Naive thymus-derived CD4-positive, alpha-beta T cell (primary cell): ENCODE measurements around the gene ARHGAP18. TPM values are rescaled to one million over a fixed set of nuclear protein-coding genes. Genes with fewer than 3 reads are reported as not detected.

Experiments used
- ATAC-seq: fragments of 150-1000 bp; cut with Tn5 transposase; 2 replicates; pipeline ENCODE4 v1.10.0; 2021; ENCODE audit warnings: mild to moderate bottlenecking, moderate library complexity
- CTCF ChIA-PET: fragments of 350-600 bp; sonication (Branson Sonifier 250); formaldehyde crosslinking; loops from one replicate; lab custom pipeline; 2021; ENCODE audit warnings: antibody characterized with exemption; lab: Charles Lee
- POLR2A ChIA-PET: fragments of 350-600 bp; sonication (Branson Sonifier 250); formaldehyde crosslinking; loops from one replicate; lab custom pipeline; 2021; ENCODE audit warnings: antibody characterized with exemption, inconsistent platforms; lab: Charles Lee
- DNase-seq, 9 donors: peaks; one replicate each; pipeline versions ENCODE4 v3.0.0 to v3.0.0-alpha.2; 2020 to 2022; ENCODE audit warnings: mixed read lengths in 1 of 9
- H3K27ac ChIP-seq: one replicate; pipeline ENCODE4 v1.7.0; 2013; ENCODE audit warnings: mild to moderate bottlenecking, low read depth, low read length, moderate library complexity
- H3K27me3 ChIP-seq, 2 donors: one replicate each; pipeline ENCODE4 v1.7.0; 2013; ENCODE audit warnings: low read length in 2 of 2, mild to moderate bottlenecking in 2 of 2, moderate library complexity in 2 of 2; ENCODE audit not compliant: control insufficient read depth in 2 of 2, insufficient read depth in 2 of 2
- H3K36me3 ChIP-seq, 3 experiments: 1 replicate in 2 of 3; 2 replicates in 1 of 3; pipeline ENCODE4 v1.7.0; 2013; ENCODE audit warnings: low read length in 3 of 3, mild to moderate bottlenecking in 3 of 3, moderate library complexity in 1 of 3; ENCODE audit not compliant: insufficient read depth in 3 of 3, control insufficient read depth in 2 of 3
- H3K4me1 ChIP-seq, 2 donors: one replicate each; pipeline ENCODE4 v1.7.0; 2013; ENCODE audit warnings: low read length in 2 of 2, mild to moderate bottlenecking in 2 of 2, moderate library complexity in 1 of 2; ENCODE audit not compliant: control insufficient read depth in 2 of 2, insufficient read depth in 2 of 2
- H3K4me3 ChIP-seq: 2 replicates; pipeline ENCODE4 v1.7.0; 2013; ENCODE audit warnings: mild to moderate bottlenecking, low read length
- H3K9me3 ChIP-seq, 3 experiments: 1 replicate in 2 of 3; 2 replicates in 1 of 3; pipeline ENCODE4 v1.7.0; 2013; ENCODE audit warnings: low read length in 3 of 3; ENCODE audit not compliant: control insufficient read depth in 2 of 3
- H3K27ac Mint-ChIP-seq, 9 donors: one replicate each; pipeline ENCODE4 v1.8.0; 2020 to 2022; ENCODE audit warnings: mixed read lengths in 9 of 9, mild to moderate bottlenecking in 8 of 9, moderate library complexity in 5 of 9, inconsistent platforms in 2 of 9
- H3K27me3 Mint-ChIP-seq, 5 donors: one replicate each; pipeline ENCODE4 v1.8.0; 2021 to 2022; ENCODE audit warnings: mixed read lengths in 5 of 5, mild to moderate bottlenecking in 1 of 5
- H3K36me3 Mint-ChIP-seq, 5 donors: one replicate each; pipeline ENCODE4 v1.8.0; 2020 to 2022; ENCODE audit warnings: mixed read lengths in 5 of 5, mild to moderate bottlenecking in 3 of 5, inconsistent platforms in 1 of 5
- H3K4me1 Mint-ChIP-seq, 7 donors: one replicate each; pipeline ENCODE4 v1.8.0; 2020 to 2022; ENCODE audit warnings: mixed read lengths in 7 of 7, mild to moderate bottlenecking in 3 of 7, inconsistent platforms in 1 of 7
- H3K4me3 Mint-ChIP-seq, 10 donors: one replicate each; pipeline ENCODE4 v1.8.0; 2020 to 2022; ENCODE audit warnings: mild to moderate bottlenecking in 10 of 10, mixed read lengths in 10 of 10, moderate library complexity in 6 of 10, inconsistent platforms in 2 of 10
- H3K9me3 Mint-ChIP-seq, 11 donors: one replicate each; pipeline ENCODE4 v1.8.0; 2020 to 2022; ENCODE audit warnings: mixed read lengths in 11 of 11, mild to moderate bottlenecking in 4 of 11, inconsistent platforms in 1 of 11, moderate library complexity in 1 of 11
- intact Hi-C, 2 donors: fragments of 100-400 bp; cut with micrococcal nuclease; formaldehyde crosslinking; loops; one replicate each; pipeline ENCODE4 v1.15.1; 2023
- polyA plus RNA-seq, 2 donors: library from polyadenylated mRNA; unstranded; fragments of 300-500 nt; fragmentation: Illumina TruSeq; gene quantifications; one replicate each; pipeline ENCODE4 v1.2.3, GENCODE V29; 2021
- total RNA-seq, 6 experiments: library from RNA in 5 of 6; stranded (reverse) in 5 of 6; gene quantifications; 1 replicate in 5 of 6; 2 replicates in 1 of 6; pipeline ENCODE4 v1.2.3 and lab custom pipeline; 2021 to 2026

ARHGAP18 gene
- total and polyA plus RNA-seq, 7 experiments from 2014 or later: 0.53 to 9.4 (median 1.5) TPM

GRCh38 chr6:129695373-129696027 is 14.5 kb downstream of the ARHGAP18 start:
- no peaks in the 10 kb centered on the region for H3K27me3 Mint-ChIP-seq
- Histone ChIP-seq H3K9me3 (no peaks in the 10 kb centered on the region), H3K27ac (no peak overlapping the region), H3K36me3 (no peaks in the 10 kb centered on the region), H3K27me3 (no peaks in the 10 kb centered on the region), H3K4me1 (peaks cover 10% of the 10 kb centered on the region in 2 donors), H3K4me3 (no peak overlapping the region)
- peaks cover 0 to 25% (median 0%) of the 10 kb centered on the region in 5 donors for H3K36me3 Mint-ChIP-seq
- no peak for DNase-seq
- peak overlapping the region in 8 of 9 donors; percentile 3 to 87 (median 26) for H3K27ac Mint-ChIP-seq
- ATAC-seq: no peak
- peaks cover 0 to 65% (median 13%) of the 10 kb centered on the region in 7 donors for H3K4me1 Mint-ChIP-seq
- H3K4me3 Mint-ChIP-seq: peak overlapping the region in 1 of 10 donors; percentile 75
- intact Hi-C loops: loop anchor here (1.0 kb wide), 2 partner anchors 8 to 14 kb away; no protein-coding TSS in a partner anchor
- ChIA-PET POLR2A (no interaction called here), CTCF (interaction anchor here (1.4 kb wide), 1 partner anchor 13 kb away, joined by 3 read pairs; no protein-coding TSS in a partner anchor)
- no peaks in the 10 kb centered on the region for H3K9me3 Mint-ChIP-seq

GRCh38 chr6:129694036-129694435 is 15.9 kb downstream of the ARHGAP18 start:
- ATAC-seq (no peak), DNase-seq (no peak)
- intact Hi-C loops: no loop called here
- H3K36me3 ChIP-seq: no peaks in the 10 kb centered on the region
- H3K9me3 ChIP-seq: no peaks in the 10 kb centered on the region
- H3K27me3 ChIP-seq: no peaks in the 10 kb centered on the region
- H3K4me3 Mint-ChIP-seq: no peak overlapping the region
- H3K9me3 Mint-ChIP-seq: no peaks in the 10 kb centered on the region
- H3K4me1 Mint-ChIP-seq: peaks cover 0 to 69% (median 13%) of the 10 kb centered on the region in 7 donors
- H3K36me3 Mint-ChIP-seq: peaks cover 0 to 19% (median 0%) of the 10 kb centered on the region in 5 donors
- ChIA-PET CTCF (no interaction called here), POLR2A (interaction anchor here (0.5 kb wide), 1 partner anchor 340 kb away, joined by 3 read pairs; no protein-coding TSS in a partner anchor)
- no peak overlapping the region for H3K27ac ChIP-seq
- peaks cover 10% of the 10 kb centered on the region in 2 donors for H3K4me1 ChIP-seq
- H3K4me3 ChIP-seq: no peak overlapping the region
- H3K27me3 Mint-ChIP-seq: no peaks in the 10 kb centered on the region
- no peak overlapping the region for H3K27ac Mint-ChIP-seq

GRCh38 chr6:129692467-129692866 is 17.5 kb downstream of the ARHGAP18 start:
- Mint-ChIP-seq H3K4me3 (no peak overlapping the region), H3K9me3 (no peaks in the 10 kb centered on the region), H3K27me3 (no peaks in the 10 kb centered on the region), H3K27ac (no peak overlapping the region), H3K4me1 (peaks cover 9 to 77% (median 24%) of the 10 kb centered on the region in 7 donors), H3K36me3 (peaks cover 0 to 20% (median 0%) of the 10 kb centered on the region in 5 donors)
- ChIA-PET POLR2A (no interaction called here), CTCF (no interaction called here)
- Histone ChIP-seq H3K4me1 (peaks cover 13 to 17% of the 10 kb centered on the region in 2 donors), H3K36me3 (no peaks in the 10 kb centered on the region), H3K4me3 (no peak overlapping the region), H3K27me3 (no peaks in the 10 kb centered on the region), H3K27ac (no peak overlapping the region), H3K9me3 (no peaks in the 10 kb centered on the region)
- intact Hi-C loops: no loop called here
- ATAC-seq (no peak), DNase-seq (no peak)

GRCh38 chr6:129691709-129692108 is 18.3 kb downstream of the ARHGAP18 start:
- POLR2A ChIA-PET: no interaction called here
- DNase-seq (no peak), ATAC-seq (no peak)
- Histone ChIP-seq H3K9me3 (no peaks in the 10 kb centered on the region), H3K4me1 (peaks cover 19 to 24% of the 10 kb centered on the region in 2 donors), H3K4me3 (no peak overlapping the region), H3K27ac (no peak overlapping the region), H3K27me3 (no peaks in the 10 kb centered on the region), H3K36me3 (no peaks in the 10 kb centered on the region)
- Mint-ChIP-seq H3K4me3 (no peak overlapping the region), H3K9me3 (no peaks in the 10 kb centered on the region), H3K4me1 (peaks cover 16 to 76% (median 31%) of the 10 kb centered on the region in 7 donors), H3K36me3 (peaks cover 0 to 22% (median 0%) of the 10 kb centered on the region in 5 donors), H3K27ac (no peak overlapping the region), H3K27me3 (no peaks in the 10 kb centered on the region)
- intact Hi-C loops: no loop called here
- CTCF ChIA-PET: no interaction called here

GRCh38 chr6:129691043-129691640 is 18.8 kb downstream of the ARHGAP18 start:
- DNase-seq (no peak), ATAC-seq (no peak)
- Histone ChIP-seq H3K27me3 (no peaks in the 10 kb centered on the region), H3K9me3 (no peaks in the 10 kb centered on the region), H3K27ac (no peak overlapping the region), H3K4me1 (peaks cover 21 to 27% of the 10 kb centered on the region in 2 donors), H3K4me3 (no peak overlapping the region), H3K36me3 (no peaks in the 10 kb centered on the region)
- ChIA-PET POLR2A (no interaction called here), CTCF (no interaction called here)
- intact Hi-C loops: no loop called here
- H3K4me1 Mint-ChIP-seq: peaks cover 20 to 74% (median 29%) of the 10 kb centered on the region in 7 donors
- no peaks in the 10 kb centered on the region for H3K9me3 Mint-ChIP-seq
- H3K27me3 Mint-ChIP-seq: no peaks in the 10 kb centered on the region
- no peak overlapping the region for H3K27ac Mint-ChIP-seq
- H3K36me3 Mint-ChIP-seq: peaks cover 0 to 19% (median 0%) of the 10 kb centered on the region in 5 donors
- no peak overlapping the region for H3K4me3 Mint-ChIP-seq

- intact Hi-C loops: loop anchor here (1.0 kb wide), 3 partner anchors 8 to 43 kb away; partner anchors contain the start of gene ARHGAP18 (in 1 of the 2)
- no peak overlapping the region for H3K27ac ChIP-seq
- H3K4me1 Mint-ChIP-seq: peaks cover 39 to 72% (median 45%) of the 10 kb centered on the region in 7 donors
These were observed 22.9 kb downstream of the ARHGAP18 start for GRCh38 chr6:129686941-129687627.

More at GRCh38 chr6:129686941-129687627, 22.9 kb downstream of the ARHGAP18 start:
- peak overlapping the region in 4 of 9 donors; percentile 14 to 72 (median 57) for H3K27ac Mint-ChIP-seq
- H3K36me3 Mint-ChIP-seq: peaks cover 0 to 10% (median 0%) of the 10 kb centered on the region in 5 donors
- no peaks in the 10 kb centered on the region for H3K27me3 ChIP-seq
- H3K36me3 ChIP-seq: no peaks in the 10 kb centered on the region
- POLR2A ChIA-PET: interaction anchor here (1.2 kb wide), 1 partner anchor 24 kb away, joined by 4 read pairs; no protein-coding TSS in a partner anchor
- no peaks in the 10 kb centered on the region for H3K9me3 Mint-ChIP-seq
- no peaks in the 10 kb centered on the region for H3K9me3 ChIP-seq
- H3K4me3 ChIP-seq: no peak overlapping the region
- peaks cover 31 to 50% of the 10 kb centered on the region in 2 donors for H3K4me1 ChIP-seq
- ATAC-seq (peak; percentile 82), DNase-seq (peak in 8 of 9 donors; percentile 12 to 49 (median 41))
- H3K4me3 Mint-ChIP-seq: peak overlapping the region in 9 of 10 donors; percentile 22 to 73 (median 45)
- CTCF ChIA-PET: no interaction called here
- no peaks in the 10 kb centered on the region for H3K27me3 Mint-ChIP-seq
